ENCODE results near the gene PLCB2. TPM values are rescaled to one million over a fixed set of nuclear protein-coding genes. Genes with fewer than 3 reads are reported as not detected.

The PLCB2 gene
- total RNA-seq, 1 experiment from 2014 or later, result 0.84 TPM

- no peak for DNase-seq (ENCODE audit: unreplicated experiment)
- no peaks in the 10 kb centered on the region for H3K9me3 Mint-ChIP-seq (ENCODE audit: unreplicated experiment)
- CTCF ChIA-PET, result interaction anchor here (1.7 to 2.6 kb wide), 2 partner anchors 23 to 34 kb away, joined by 12 to 13 read pairs; no protein-coding TSS in a partner anchor
Measured at GRCh38 chr15:40250771-40251483, 56.8 kb downstream of the PLCB2 start.

GRCh38 chr15:40250304-40250656 lies 57.5 kb downstream of the PLCB2 start:
- H3K4me1 Mint-ChIP-seq (ENCODE audit: insufficient read depth, unreplicated experiment), result peaks cover 12% of the 10 kb centered on the region
- H3K4me3 Mint-ChIP-seq (ENCODE audit: unreplicated experiment), result no peak overlapping the region
- no TSS peak for BruUV-seq (replicated peaks)
- intact Hi-C loops (cut with micrococcal nuclease), result no loop called here
- ChIA-PET CTCF (interaction anchor here (1.7 to 2.6 kb wide), 2 partner anchors 24 to 33 kb away, joined by 12 to 13 read pairs; no protein-coding TSS in a partner anchor), POLR2A (interaction anchor here (0.8 to 1.7 kb wide), 5 partner anchors 9 to 147 kb away, joined by 3 to 7 read pairs (median 4); partner anchors contain the start of gene PAK6)
- H3K27ac Mint-ChIP-seq (ENCODE audit: low read depth, unreplicated experiment), result no peak overlapping the region
- H3K9me3 Mint-ChIP-seq (ENCODE audit: unreplicated experiment), result no peaks in the 10 kb centered on the region
- DNase-seq (ENCODE audit: unreplicated experiment), result no peak
- TF ChIP-seq, protein P1, sequence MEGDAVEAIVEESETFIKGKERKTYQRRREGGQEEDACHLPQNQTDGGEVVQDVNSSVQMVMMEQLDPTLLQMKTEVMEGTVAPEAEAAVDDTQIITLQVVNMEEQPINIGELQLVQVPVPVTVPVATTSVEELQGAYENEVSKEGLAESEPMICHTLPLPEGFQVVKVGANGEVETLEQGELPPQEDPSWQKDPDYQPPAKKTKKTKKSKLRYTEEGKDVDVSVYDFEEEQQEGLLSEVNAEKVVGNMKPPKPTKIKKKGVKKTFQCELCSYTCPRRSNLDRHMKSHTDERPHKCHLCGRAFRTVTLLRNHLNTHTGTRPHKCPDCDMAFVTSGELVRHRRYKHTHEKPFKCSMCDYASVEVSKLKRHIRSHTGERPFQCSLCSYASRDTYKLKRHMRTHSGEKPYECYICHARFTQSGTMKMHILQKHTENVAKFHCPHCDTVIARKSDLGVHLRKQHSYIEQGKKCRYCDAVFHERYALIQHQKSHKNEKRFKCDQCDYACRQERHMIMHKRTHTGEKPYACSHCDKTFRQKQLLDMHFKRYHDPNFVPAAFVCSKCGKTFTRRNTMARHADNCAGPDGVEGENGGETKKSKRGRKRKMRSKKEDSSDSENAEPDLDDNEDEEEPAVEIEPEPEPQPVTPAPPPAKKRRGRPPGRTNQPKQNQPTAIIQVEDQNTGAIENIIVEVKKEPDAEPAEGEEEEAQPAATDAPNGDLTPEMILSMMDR (IDR thresholded peaks at IDR 0.05; ENCODE audit: unreplicated experiment), result no peak
- no peaks in the 10 kb centered on the region for H3K27me3 Mint-ChIP-seq (ENCODE audit: insufficient read depth, unreplicated experiment)
- H3K36me3 Mint-ChIP-seq (ENCODE audit: insufficient read depth, unreplicated experiment), result peaks cover 31% of the 10 kb centered on the region

More at GRCh38 chr15:40250771-40251483, 56.8 kb downstream of the PLCB2 start:
- Mint-ChIP-seq H3K36me3 (ENCODE audit: insufficient read depth, unreplicated experiment) (peaks cover 27% of the 10 kb centered on the region), H3K27me3 (ENCODE audit: insufficient read depth, unreplicated experiment) (no peaks in the 10 kb centered on the region), H3K4me1 (ENCODE audit: insufficient read depth, unreplicated experiment) (peaks cover 12% of the 10 kb centered on the region), H3K4me3 (ENCODE audit: unreplicated experiment) (no peak overlapping the region), H3K27ac (ENCODE audit: low read depth, unreplicated experiment) (no peak overlapping the region)
- POLR2A ChIA-PET, result interaction anchor here (0.8 to 1.7 kb wide), 2 partner anchors 9 to 16 kb away, joined by 3 to 4 read pairs; no protein-coding TSS in a partner anchor
- BruUV-seq (replicated peaks), result no TSS peak
- intact Hi-C loops (cut with micrococcal nuclease), result no loop called here
- TF ChIP-seq, protein P1 (IDR thresholded peaks at IDR 0.05; ENCODE audit: unreplicated experiment), result no peak

DNA sequence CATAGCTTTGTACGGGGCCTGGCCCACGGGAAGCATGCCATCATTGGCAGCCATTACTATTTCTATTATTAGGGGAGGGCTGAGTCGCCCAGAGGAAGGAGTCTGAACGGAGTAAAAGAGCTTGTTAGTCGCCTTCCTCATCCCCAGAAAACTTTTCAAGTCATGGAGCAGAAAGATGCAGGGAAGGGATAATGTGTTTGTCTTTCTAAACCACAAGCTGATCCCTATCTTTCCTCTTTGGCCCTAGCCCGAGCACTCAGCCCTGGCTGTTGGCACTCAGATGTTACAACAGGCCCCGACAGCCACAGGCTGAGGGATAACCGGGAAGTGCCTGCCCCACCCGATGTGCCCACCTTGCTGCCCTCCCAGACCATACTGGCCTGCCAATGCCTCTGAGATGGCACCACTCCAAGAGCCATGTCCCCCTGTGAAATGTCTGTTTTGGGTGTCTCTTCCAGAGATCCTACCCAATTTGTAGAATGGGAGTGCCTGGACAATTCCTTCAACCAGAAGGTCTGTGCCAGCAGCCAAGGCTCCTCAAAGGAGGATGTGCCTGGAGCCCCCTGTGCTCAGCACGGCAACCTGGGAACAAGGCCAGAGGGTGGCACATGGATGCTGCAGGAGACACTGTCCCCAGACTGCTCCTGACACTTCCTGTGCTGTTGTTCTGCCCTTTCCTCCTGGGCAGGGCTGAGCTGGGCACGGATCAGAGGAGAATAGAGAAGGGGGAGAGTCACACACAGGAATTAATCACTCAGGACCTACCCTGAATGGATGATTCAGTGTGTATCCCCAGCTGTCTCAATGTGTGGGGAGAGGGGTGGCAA lies 58.0 kb downstream of the PLCB2 start:
- TF ChIP-seq, protein P1 (IDR thresholded peaks at IDR 0.05; ENCODE audit: unreplicated experiment), result no peak
- no TSS peak for BruUV-seq (replicated peaks)
- Mint-ChIP-seq H3K9me3 (ENCODE audit: unreplicated experiment) (no peaks in the 10 kb centered on the region), H3K27me3 (ENCODE audit: insufficient read depth, unreplicated experiment) (no peaks in the 10 kb centered on the region), H3K4me1 (ENCODE audit: insufficient read depth, unreplicated experiment) (peaks cover 12% of the 10 kb centered on the region), H3K4me3 (ENCODE audit: unreplicated experiment) (no peak overlapping the region), H3K27ac (ENCODE audit: low read depth, unreplicated experiment) (peak overlapping the region; percentile 49), H3K36me3 (ENCODE audit: insufficient read depth, unreplicated experiment) (peaks cover 31% of the 10 kb centered on the region)
- no peak for DNase-seq (ENCODE audit: unreplicated experiment)
- POLR2A ChIA-PET, result interaction anchor here (0.9 to 1.7 kb wide), 6 partner anchors 8 to 146 kb away, joined by 3 to 7 read pairs (median 4); partner anchors contain the start of gene PAK6
- intact Hi-C loops (cut with micrococcal nuclease), result no loop called here
- CTCF ChIA-PET, result interaction anchor here (1.7 to 3.4 kb wide), 3 partner anchors 24 to 32 kb away, joined by 12 to 36 read pairs (median 13); no protein-coding TSS in a partner anchor

All from MCF 10A (cell line).